PFSK-1 (cell line): Measurements from ENCODE around the gene WBP1.

Experiments used
- FOXP2 ChIP-seq: optimal IDR thresholded peaks from 2 replicates; pipeline ENCODE3; 2011; ENCODE audit warnings: borderline replicate concordance, control low read depth, inconsistent platforms; ENCODE audit not compliant: insufficient read depth; ENCODE audit errors: extremely low read length, extremely low read depth
- POLR2AphosphoS5 ChIP-seq: IDR thresholded peaks from 2 replicates; pipeline ENCODE4 v1.6.1; 2012; ENCODE audit warnings: low read depth, mild to moderate bottlenecking, control low read depth, low read length, moderate library complexity
- SIN3A ChIP-seq: IDR thresholded peaks from 2 replicates; pipeline ENCODE4 v1.6.1; 2012; ENCODE audit warnings: mild to moderate bottlenecking, low read length, moderate library complexity, borderline replicate concordance; ENCODE audit not compliant: insufficient read depth
- TAF1 ChIP-seq: IDR thresholded peaks from 2 replicates; pipeline ENCODE4 v1.6.1; 2012; ENCODE audit warnings: low read length, control low read depth, borderline replicate concordance; ENCODE audit not compliant: insufficient read depth
- TF ChIP-seq, protein P1 (sequence below), 2 experiments: IDR thresholded peaks; 2 replicates each; pipeline versions ENCODE4 v1.6.1 to v1.8.0; 2011 to 2012; ENCODE audit warnings: low read depth in 2 of 2, low read length in 2 of 2, control low read depth in 1 of 2, inconsistent platforms in 1 of 2, mild to moderate bottlenecking in 1 of 2, moderate library complexity in 1 of 2; ENCODE audit not compliant: insufficient read depth in 1 of 2

DNA sequence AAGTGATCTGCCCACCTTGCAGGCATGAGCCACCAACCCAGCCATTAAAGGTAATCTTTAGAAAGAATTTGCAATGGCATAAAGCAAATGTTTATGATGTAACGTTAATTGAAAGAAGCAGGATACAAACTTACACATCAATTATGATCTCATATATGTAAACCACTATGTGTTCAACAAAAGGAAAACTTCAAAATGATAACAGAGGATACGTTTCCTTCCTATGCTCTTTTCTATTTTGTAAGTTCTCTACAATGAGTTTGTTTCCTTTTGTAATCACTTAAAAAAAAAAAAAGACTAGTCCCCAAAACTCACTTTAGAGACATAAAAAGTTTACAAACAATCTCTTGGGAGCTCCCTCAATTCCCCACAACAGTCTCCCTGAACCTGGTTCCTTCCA lies 38.2 kb upstream of the WBP1 start:
- TF ChIP-seq POLR2AphosphoS5 = no peak
- no peak for TF ChIP-seq SIN3A
- no peak for TF ChIP-seq TAF1
- TF ChIP-seq, protein P1, sequence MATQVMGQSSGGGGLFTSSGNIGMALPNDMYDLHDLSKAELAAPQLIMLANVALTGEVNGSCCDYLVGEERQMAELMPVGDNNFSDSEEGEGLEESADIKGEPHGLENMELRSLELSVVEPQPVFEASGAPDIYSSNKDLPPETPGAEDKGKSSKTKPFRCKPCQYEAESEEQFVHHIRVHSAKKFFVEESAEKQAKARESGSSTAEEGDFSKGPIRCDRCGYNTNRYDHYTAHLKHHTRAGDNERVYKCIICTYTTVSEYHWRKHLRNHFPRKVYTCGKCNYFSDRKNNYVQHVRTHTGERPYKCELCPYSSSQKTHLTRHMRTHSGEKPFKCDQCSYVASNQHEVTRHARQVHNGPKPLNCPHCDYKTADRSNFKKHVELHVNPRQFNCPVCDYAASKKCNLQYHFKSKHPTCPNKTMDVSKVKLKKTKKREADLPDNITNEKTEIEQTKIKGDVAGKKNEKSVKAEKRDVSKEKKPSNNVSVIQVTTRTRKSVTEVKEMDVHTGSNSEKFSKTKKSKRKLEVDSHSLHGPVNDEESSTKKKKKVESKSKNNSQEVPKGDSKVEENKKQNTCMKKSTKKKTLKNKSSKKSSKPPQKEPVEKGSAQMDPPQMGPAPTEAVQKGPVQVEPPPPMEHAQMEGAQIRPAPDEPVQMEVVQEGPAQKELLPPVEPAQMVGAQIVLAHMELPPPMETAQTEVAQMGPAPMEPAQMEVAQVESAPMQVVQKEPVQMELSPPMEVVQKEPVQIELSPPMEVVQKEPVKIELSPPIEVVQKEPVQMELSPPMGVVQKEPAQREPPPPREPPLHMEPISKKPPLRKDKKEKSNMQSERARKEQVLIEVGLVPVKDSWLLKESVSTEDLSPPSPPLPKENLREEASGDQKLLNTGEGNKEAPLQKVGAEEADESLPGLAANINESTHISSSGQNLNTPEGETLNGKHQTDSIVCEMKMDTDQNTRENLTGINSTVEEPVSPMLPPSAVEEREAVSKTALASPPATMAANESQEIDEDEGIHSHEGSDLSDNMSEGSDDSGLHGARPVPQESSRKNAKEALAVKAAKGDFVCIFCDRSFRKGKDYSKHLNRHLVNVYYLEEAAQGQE (IDR thresholded peaks at IDR 0.05; ENCODE audit: insufficient read depth in 1 of 2, low read depth in 2 of 2, low read length in 2 of 2) = no peak
- TF ChIP-seq FOXP2 = no peak
